GM13977 (cell line): ENCODE data around the gene ALX4.

ENCODE experiments used
- DNase-seq: peaks from one replicate; pipeline ENCODE4 v3.0.0; 2012; ENCODE audit warnings: low spot score
- in situ Hi-C: fragments of 300-500 bp; cut with MboI; formaldehyde crosslinking; loops from one replicate; pipeline ENCODE4 v1.12.0; 2022; ENCODE audit warnings: low sequenced_read_pairs, low pct_unique_long_range_greater_than_20kb, mixed read lengths, inconsistent platforms; ENCODE audit not compliant: unreplicated experiment
- TF ChIP-seq, protein P1 (sequence below): IDR thresholded peaks from 2 replicates; pipeline ENCODE4 v1.5.1; 2012; ENCODE audit warnings: mild to moderate bottlenecking, control low read depth; ENCODE audit not compliant: insufficient read depth; ENCODE audit errors: extremely low read depth, missing control alignments

ALX4 gene

DNA sequence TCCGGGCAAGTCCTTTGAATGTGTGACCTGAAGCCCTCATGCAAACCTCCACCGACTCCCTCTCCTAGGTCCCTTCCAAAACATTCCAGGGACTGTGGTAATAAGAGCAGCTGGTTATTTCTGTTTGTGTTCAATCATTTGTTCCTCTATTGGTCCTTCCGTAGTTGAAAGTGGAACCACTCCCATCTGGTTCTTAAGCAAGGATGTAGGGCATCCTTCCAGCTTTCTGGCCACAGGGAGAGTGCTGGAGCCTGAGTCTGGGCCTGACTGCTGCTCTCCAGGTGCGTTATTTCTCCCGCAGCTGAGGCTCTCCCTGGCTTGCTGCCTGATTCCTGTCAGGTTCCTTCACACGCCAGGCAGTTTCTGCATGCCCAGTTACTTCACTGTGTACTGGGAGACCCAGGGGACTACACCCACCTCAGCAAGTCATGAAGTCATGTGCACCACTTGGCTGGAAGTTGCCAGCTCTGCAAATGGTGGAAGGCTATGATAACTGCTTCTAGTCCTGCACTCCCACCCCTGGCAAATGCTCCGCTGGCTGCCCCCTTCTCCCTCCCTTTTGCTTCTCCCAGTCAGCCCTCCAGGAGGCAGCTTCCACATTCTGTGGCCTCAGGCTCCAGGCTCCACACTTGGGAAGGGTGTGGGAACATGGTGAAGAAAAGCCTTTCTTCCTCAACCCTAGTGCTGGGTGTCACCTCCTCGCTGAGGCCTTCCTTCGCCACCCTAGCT lies 4.0 kb upstream of the ALX4 start:
- DNase-seq: no peak
- in situ Hi-C loops: no loop called here
- TF ChIP-seq, protein P1, sequence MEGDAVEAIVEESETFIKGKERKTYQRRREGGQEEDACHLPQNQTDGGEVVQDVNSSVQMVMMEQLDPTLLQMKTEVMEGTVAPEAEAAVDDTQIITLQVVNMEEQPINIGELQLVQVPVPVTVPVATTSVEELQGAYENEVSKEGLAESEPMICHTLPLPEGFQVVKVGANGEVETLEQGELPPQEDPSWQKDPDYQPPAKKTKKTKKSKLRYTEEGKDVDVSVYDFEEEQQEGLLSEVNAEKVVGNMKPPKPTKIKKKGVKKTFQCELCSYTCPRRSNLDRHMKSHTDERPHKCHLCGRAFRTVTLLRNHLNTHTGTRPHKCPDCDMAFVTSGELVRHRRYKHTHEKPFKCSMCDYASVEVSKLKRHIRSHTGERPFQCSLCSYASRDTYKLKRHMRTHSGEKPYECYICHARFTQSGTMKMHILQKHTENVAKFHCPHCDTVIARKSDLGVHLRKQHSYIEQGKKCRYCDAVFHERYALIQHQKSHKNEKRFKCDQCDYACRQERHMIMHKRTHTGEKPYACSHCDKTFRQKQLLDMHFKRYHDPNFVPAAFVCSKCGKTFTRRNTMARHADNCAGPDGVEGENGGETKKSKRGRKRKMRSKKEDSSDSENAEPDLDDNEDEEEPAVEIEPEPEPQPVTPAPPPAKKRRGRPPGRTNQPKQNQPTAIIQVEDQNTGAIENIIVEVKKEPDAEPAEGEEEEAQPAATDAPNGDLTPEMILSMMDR: no peak

DNA sequence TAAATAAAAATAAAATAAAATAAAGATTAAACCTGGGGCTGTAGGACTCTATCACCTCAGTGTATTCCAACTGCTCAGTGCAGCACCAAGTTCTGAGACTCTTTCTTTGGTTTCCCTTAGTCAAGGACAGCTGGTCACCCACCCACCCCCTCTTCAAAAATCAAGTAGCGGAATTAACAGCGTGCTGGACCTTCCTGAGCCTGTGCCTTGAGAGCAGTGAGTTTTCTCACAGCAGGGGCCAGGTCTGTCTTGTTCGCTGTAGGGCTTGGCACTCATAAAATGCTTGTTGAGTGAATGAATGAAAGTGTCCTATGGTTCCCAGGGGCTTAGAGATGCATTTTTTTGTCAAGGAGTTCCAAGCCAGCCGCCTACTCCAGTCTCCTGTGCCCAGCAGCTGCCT lies 2.9 kb upstream of the ALX4 start:
- no peak for DNase-seq
- TF ChIP-seq, protein P1: no peak
- in situ Hi-C loops: no loop called here

DNA sequence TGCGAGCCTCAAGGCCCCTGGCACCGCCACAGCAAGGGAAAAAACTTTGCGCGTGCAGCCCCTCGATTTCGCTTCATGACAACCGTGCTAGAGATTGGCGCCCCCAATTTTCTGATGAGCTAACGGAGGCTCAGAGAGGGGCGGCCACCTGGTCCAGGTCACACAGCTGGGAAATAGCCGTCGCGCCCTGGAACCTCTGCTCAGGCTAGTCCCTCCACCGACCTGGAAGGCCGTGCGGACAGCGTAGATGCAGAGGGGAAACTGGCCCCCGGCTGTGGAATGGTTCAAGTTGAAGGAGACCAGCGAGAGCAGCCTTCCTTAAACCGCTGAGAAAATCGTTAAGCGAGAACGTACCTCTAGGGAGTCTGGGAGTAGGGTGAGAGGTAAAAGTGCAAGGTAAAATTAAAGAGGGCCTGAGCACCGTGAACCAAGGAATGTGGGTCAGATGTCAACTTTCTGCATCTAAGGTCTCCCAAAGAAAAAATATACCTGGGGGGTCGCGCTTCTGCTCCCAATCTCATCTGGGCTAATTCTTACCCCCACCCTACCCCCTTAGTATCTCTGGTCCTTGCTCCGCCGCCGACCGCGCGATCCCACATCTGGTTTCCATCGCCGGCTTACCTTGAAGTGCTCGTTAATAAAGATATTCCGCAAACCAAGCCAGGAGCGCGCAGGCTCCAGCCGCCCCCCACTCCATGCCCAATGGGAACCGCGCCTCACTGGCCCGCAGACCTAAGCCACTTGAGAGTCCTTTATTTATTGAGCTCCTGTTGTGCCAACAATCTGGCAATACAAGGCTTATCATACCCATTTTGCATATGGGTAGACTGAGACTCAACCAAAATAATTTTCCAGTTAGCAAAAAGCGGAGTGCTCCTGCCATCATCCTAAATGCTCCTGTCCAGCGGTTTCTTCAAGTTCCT lies 1.7 kb upstream of the ALX4 start:
- in situ Hi-C loops: no loop called here
- TF ChIP-seq, protein P1: no peak
- no peak for DNase-seq

DNA sequence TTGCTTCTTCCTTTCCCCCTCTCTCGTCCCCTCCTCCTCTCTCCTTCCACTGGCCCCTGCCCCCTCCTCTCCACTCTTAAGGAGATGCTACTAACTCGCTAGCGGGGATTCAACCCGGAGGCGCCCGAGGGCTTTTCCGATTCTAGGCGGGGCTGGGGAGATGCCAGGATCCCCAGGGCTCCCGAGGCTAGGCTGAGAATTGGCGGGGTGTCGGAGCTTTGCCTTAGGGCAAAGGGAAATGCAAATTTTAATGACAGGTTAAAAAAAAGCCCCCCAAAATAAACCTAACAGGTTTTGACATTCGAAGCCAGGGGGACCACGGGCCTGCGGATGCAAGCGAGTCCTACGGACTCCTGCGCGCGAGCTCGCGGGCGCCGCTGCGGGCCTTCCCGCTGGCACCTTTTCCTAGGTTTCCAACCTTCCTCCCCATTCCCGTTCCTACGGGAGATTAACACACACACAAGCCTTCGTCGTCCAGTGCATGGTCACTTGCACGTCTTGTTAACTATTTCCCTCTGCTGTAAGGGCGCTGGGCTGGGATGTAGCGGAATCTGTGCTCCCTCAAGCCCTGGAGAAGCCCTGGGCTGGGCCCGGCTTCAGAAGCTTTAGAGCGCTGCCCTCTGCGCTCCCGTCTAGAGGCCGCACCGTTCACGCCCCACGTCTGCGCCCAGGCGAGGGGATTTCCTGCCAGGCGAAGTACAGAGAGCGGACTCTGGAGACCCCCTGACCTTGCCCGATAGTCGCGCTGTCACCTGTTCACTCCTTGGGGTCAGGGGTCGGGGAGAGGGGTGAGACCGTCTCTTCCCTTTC lies 729 bp upstream of the ALX4 start:
- DNase-seq: no peak
- in situ Hi-C loops: no loop called here
- TF ChIP-seq, protein P1: no peak

DNA sequence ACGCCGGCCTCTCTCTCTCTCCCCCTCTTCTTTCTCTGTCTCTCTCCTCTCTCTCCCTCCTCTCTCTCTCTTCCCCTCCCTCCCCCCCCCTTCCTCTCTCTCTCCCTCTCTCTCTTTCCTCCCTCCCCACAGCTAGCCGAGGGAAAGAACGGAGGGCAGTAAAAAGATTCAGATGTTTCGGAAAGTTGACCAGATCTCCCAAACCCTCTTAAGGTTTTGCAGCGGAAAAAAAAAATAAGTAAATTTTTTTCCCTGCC lies 195 bp upstream of the ALX4 start:
- TF ChIP-seq, protein P1: no peak
- no peak for DNase-seq
- in situ Hi-C loops: no loop called here

DNA sequence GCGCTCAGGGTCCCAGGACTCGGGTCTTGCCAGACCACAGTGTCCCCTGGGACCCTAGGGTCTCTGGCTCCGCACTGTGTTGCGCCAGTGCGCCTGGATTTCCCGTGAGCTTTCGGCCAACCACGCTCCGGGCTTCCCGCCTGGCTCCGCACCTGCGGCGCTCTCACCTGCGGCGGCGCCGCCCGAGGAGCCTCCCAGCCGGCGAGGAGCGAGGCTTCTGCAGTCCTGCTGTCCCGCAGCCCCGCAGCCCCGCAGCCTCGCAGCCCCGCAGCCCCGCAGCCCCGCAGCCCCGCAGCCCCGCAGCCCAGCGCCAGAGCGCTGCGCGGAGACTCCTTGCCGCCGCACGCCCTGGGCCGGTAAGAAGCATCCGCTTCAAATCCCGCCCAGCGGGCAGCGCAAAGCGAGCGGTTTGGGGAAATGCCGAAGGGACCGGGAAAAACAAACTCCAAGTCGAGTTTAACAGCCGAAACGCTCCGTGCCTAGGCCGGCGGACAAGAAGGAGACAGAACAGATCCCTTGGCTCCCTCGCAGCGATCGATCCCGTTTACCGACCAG lies 939 bp downstream of the ALX4 start:
- DNase-seq: no peak
- in situ Hi-C loops: no loop called here

More for the DNA sequence above, 939 bp downstream of the ALX4 start:
- TF ChIP-seq, protein P1: no peak
